Pons (tissue), 1 donor: ENCODE measurements around the gene CARMIL1.

Experiments
- DNase-seq: peaks from one replicate; pipeline ENCODE4 v3.0.0-alpha.2; 2016; ENCODE audit warnings: low spot score

The CARMIL1 gene

DNA sequence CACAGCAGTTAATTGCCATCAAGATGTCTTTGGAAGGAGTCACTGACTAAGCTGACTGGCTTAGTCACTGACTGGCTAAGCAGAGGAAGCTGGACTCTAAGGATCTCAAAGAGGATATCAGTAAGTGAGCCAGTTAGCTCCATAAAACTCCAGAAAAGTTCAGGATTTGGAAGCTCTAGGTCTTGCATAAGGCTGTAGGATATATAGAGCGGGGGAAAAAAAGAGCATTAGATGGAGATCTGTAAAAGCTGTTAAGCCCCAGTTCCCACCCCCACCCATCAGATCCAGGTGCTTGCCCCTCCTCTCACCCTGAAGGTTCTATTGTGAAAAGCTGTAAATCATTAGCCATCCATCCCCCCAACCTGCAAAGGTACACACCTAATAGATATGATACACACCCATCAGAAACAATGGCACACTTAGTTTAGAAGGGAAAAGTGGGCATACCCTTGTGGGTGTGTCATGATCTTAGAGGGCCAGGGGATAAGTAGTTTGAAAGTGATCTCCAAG lies 32.2 kb downstream of the CARMIL1 start:
- no peak for DNase-seq

DNA sequence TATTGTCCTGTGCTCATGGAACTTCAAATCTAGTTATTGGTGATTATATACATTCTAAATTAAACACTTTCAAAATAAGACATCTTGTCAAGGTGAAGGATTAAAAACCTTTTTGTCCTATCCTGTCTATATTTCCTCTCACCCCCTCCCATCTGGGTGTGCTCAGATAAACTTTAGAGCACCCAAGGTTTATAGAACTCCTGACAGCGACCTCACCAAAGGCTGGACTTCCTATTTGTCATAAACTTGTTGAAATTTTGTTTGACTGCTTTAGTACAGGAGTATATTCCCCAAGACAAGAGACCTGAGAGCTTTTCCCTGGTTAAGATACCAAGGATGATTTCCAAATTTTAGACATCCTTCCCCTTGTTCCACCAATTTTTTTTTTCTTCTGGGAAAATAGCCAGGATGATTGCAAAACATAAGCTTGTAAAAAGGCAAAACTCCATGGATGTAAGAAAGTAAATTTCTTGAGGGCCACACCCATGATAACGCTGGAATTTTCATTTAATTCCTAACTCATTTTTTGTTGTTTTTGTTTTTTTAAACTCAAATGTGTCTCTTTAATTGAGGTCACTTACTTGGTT lies 33.0 kb downstream of the CARMIL1 start:
- no peak for DNase-seq

- DNase-seq = no peak
These were observed 33.5 kb downstream of the CARMIL1 start for GRCh38 chr6:25312703-25313102.

- DNase-seq = no peak
These were observed 35.5 kb downstream of the CARMIL1 start for GRCh38 chr6:25314509-25315175.

- no peak for DNase-seq
These were observed 36.3 kb downstream of the CARMIL1 start for GRCh38 chr6:25315194-25316177.

DNA sequence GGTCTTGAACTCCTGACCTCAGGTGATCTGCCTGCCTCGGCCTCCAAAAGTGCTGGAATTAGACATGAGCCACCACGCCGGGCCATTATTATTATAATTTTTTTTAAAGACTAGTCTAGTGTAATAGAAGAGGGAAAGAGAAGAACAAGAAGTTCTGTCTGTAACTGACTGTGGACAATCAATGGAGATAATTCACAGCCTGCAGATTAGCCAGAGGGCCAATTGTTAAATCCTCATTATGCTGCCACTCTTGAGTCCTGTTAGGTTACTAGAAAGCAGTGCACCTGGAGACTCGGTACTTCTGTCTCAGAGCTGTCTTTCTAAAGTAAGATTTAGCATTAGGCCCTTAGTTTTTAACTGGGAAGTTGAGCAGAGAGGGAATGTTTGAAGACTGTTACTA lies 37.5 kb downstream of the CARMIL1 start:
- no peak for DNase-seq

DNA sequence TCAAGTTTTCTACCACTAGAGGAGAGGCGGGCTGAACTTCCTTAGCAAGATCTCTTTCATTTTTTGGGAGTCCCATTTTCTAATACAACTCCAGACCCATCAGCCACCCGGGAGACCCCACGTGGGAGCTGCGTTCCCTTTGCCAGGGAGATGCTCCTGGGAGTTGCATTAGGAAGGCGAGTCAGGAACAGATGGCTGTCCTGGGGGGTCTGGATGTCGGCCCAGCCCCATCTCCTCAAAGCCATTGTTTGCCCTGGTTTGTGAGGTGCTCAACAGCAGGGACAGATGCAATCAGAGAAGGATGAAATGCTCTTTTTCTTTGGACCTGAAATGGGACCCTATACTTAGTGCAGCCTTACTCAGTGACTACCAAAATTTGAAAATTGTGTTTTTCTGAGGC lies 39.4 kb downstream of the CARMIL1 start:
- no peak for DNase-seq

DNA sequence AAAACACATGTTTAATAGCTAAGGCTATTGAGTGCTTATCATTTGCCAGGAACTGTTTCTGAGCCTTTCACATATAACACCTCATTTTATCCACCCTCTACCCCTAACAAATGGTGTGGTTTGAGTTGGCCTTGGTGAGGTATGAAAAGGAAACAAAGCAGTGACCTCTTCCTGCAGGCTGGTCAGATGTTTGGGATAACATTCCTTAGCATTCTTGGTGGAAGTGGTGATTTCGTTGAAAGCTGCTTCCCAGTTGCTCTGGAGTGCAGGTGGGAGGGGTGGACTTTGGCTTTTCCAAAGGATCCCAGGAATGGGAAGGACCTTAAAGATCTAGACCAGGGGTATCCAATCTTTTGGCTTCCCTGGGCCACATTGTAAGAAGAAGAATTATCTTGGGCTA lies 41.3 kb downstream of the CARMIL1 start:
- no peak for DNase-seq

DNA sequence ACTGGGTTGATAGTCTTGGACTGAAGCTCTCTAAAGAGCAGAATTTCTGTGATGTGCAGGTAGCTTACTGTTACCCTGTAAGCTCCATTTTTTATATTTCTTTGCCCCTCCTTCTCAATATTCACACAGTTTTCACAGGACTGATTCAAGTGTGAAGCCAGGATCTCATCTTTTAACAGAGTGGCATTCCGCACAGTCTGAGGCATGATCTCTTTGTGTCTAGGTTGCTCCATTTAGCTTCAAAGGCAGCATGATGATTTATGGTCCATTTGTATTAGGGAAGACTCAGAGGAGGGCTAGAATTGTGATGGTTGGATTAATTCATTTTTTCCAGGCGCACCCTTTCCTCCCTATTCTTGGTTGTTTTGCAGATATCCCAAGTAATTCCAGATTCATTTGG lies 43.5 kb downstream of the CARMIL1 start:
- DNase-seq = no peak

DNA sequence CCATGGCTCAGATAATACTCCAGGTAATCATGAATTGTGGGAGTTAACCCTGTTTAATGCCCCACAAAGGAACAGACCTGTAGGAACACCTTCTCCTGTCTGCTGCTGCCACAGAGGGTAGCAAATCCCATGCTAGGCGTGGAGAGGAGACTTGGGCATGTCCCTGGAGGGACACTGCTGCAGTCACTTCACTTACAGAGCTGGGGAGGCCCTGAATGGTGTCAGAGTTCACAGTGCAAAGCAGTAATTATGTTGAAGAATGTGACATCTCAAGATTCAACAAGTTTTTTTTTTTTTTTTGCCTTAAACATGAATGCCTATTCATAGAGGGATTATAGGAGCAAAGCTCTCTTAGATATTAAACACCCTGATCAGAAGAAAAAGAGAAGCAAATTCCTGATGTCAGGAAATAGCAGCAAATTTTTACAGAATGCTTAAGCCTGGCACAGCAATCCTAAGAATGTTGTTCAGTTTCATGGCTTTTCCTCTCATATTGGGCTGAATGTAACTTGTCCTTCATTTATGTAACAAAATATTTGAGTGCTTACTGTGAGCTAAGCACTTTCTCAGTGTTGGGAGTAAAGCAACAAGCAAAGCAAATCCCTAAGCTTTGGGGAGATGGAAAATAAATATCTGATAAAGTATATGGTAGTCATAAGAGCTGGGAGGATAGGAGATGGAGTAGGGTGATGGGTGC lies 45.0 kb downstream of the CARMIL1 start:
- DNase-seq = no peak

GRCh38 chr6:25326126-25326525 lies 47.0 kb downstream of the CARMIL1 start:
- DNase-seq = no peak

- DNase-seq = no peak
These were observed 47.8 kb downstream of the CARMIL1 start for GRCh38 chr6:25326960-25327359.

- DNase-seq = no peak
These were observed 48.3 kb downstream of the CARMIL1 start for GRCh38 chr6:25327432-25327831.

DNA sequence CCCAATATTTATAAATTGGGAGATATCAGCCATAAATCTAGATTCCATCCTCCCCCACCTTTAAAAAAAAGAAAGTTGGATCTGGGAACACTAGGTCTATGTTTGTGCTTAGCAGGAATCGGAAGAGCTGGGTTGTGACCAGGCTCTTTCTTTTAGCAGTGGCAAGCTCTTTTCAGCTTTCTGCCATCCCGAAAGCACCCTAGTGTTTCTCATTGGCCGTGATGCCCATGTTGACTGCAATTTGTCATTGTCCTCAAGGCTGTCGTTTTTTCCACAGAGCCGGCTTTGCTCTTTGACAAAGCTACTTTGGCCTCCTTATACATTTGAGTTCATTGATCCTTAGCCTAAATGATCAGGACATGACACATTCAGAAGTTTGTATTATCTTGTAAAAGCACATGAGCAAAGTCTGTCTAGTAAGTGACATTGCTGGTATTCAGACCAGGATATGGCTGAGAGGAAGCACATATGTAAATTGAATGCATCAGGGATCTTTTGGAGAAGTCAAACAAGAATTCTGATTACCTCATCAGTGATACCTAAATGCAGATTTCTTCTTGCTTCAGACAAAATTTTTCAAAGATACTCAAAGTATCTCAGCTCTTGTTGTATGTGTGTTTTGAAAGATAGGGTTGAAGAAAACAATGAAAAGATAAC lies 50.1 kb downstream of the CARMIL1 start:
- peak; percentile 25 for DNase-seq

DNA sequence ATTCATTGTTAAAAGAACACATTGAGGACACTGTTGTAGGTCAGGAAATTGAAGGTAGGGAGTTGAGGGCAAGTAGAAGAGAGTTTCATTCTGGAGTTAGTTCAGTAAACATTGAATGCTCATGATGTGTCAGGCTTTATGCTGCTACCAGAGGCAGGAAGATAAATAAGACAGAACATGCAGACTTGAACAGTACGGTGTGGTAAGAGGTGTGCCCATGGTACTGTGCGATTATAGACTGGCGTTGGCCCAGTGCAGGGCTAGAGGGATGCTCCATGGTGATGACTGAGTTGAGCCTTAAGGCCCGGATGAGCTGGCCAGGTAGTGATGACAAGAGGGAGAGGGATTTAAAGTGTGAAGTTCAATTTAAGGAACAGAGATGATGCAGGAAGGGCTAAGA lies 50.8 kb downstream of the CARMIL1 start:
- DNase-seq = no peak

DNA sequence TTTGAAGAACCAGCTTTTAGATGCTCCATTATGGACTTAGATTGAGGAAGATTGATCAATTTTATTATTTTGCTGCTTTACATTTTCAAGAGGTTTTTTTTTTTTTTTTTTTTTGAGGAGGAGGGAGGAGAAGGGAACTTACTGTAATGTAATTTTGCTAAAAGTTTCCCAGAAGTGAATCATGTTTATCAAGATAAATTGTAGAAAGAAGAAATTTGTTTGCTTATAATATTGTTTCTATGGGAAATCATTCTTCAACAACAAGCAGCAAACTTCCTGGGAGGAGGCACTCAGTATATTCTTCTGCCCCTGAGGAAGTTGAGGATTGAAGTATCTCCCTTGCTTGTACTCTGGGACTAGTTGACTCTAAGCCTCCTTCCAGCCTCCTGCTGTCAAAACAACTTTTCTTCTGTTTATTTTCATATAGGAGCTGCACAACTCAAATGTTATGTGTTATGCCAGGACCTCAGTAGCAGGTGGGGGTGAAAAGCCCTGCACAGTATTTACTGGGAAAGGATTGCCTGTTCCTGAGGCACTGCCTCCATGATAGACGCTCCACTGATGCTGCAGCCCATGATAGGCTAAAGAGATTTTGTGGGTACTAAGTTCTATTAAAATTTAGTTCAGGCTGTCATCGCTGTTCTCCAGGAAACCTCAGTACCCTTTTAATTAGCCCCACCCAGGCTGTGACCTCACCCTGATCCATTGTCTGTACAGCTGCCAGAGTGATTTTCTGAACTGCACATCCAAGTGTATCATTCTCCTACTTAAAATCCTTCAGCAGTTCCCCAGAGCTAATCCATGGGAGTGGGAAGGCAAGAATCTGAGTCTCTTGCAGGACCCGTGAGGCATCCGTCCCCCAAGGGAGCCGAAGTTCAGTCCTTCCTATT lies 51.9 kb downstream of the CARMIL1 start:
- no peak for DNase-seq

DNA sequence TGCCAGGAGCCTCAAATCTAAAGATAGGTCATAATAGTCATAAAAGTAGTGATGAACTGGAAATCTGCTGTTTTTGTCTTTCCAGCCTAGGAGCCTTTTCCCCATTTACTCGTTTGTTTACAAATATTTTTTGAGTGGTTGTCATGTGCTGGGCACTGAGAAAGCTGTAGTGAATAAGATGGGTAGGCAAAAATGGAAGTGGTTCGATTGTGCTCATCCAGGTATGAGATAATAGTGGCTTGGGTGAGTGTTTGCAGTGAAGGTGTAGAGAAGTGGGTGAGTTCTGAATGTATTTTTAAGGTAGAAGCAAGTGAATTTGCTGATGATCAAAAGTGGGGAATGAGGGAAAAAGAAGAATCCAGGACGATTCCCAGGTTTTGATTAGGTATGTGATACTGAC lies 53.0 kb downstream of the CARMIL1 start:
- DNase-seq = no peak

- peak; percentile 72 for DNase-seq
These were observed 53.5 kb downstream of the CARMIL1 start for GRCh38 chr6:25332655-25333071.

GRCh38 chr6:25333471-25333870 lies 54.3 kb downstream of the CARMIL1 start:
- DNase-seq = no peak

DNA sequence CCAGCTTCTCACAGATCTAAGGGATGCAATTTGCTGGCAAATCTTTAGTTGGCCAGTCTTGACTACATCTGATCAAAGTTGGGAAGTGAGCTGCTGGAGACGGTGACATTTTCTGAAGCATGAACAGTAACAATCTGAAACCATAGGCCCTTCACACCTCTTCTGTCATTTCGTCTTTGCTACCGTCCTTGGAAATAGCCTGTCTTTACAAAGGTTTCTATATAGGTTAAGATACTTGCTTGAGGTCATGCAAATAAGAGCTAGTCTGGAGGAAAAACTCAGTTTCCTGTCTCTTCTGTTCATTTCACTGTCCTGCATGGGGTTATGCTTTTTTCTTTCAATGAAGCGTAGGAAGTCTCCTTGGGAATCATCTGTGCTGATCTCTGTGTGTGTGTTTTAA lies 55.6 kb downstream of the CARMIL1 start:
- no peak for DNase-seq

DNA sequence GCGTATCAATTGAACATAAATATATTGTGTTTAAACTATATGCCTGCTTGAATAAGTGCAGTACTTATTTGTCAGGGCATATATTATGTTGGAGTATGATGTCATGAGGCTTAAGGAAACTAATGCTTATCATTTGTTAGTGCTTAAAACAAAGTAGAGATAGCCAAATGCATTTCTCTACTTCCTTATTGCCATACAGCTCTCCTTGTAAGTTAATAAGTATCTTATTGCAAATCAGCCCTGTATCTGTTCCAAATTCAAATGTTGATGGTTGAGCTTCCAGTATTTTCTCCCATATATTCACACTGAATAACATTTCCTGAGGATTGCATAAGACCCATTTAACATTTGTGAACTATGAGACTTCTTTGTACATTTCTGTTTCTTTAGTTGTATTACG lies 57.8 kb downstream of the CARMIL1 start:
- no peak for DNase-seq
